MV-4-11 (cell line): ENCODE results near the gene CSMD2.
A peak's percentile ranks its signal among the peaks of the same experiment; 100 is the strongest.

ENCODE experiments used
- DNase-seq: peaks from one replicate; lab custom pipeline; 2025; lab: John Stamatoyannopoulos, UW

The CSMD2 gene

DNA sequence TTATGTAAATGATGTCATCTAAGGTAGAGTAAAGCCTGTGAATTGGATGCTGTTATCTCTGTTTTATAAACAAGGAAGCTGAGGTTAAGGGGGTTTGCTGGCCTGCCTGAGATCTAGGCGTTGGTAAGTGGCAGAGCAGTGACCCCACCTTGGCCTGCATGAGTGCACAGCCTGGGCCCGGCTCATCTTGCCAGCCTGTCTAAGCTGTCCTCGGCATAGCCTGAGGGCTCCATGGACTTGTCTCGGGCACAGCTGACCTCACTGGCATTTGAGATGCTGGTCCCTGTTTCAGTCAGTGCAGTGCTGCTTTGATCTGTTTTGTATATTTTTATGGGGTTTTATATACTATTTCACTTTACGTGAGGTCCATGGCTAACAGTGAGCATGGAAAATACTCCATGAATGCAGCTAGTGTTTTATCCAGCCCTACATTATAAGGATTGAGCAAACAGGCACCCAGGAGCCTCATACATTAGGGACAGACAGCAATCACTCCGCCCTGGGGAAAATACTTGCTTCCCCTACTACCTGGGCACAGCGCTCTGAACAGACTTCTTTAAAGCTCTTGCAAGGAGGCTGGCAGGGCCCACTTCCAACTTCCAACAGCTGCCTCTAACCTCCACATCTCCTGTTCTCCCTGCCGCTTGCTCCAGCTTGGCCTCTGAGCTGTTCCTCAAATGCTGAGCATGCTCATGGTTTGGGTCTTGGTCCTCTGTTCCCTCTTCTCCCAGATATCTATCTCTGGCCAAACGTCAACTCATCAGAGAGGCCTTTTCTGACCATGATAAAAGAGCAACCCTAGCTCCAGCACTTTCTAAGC lies 451.8 kb downstream of the CSMD2 start:
- DNase-seq: no peak

DNA sequence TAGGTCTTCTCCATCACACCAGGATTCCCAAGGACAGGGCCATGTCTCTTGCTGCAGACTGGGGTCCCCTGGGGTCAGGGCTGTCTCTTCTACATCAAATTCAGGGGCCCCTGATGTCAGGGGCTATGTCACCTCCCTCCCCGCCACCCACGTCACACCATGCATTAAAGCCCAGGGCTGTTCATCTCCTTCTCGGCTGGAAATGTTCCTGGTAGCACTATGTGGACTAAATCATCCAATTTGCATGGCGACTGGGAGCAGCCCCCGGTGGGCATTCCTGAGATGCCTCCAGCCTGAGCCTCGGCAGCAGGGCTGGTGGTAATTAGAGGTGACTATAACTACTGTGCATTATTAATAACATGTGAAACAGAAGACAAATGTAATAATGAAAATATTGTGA lies 452.8 kb downstream of the CSMD2 start:
- no peak for DNase-seq

DNA sequence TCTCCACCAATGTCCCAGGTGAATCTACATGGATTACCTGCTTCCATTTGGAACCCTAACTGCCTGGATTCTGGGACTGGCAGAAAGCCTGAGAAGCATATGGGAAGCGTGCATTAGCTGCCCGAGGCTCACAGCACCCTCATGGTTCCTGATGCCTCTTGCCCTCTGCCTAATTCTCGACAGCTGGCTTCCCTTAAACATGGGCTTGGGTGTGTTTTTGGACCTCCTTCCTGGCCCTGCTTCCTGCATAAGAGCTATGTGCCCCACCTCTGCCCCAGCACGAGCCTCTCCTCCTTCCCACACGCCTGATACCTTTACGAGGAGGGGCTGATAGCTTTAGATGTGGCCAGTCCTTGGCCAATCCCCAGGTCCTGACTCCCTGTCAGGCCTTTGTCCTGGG lies 453.5 kb downstream of the CSMD2 start:
- no peak for DNase-seq

DNA sequence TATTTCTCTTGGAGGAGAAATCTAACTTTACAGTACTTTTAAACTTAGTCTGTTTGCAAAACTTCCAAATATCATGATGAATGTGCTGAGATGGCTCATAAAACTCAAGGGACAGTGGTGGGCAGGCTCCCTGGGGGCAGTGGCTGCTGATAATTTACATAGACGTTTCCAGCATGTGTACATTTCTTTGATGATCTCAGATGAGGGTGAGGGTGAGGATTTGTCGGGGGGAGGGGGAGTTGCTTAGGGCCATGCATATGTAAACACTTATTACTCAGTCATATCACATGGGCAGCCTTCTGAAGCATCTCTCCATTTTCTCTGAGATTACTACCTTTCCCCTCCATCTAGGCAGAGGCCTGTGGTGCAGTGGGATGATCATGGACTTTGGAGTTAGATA lies 454.1 kb downstream of the CSMD2 start:
- no peak for DNase-seq

DNA sequence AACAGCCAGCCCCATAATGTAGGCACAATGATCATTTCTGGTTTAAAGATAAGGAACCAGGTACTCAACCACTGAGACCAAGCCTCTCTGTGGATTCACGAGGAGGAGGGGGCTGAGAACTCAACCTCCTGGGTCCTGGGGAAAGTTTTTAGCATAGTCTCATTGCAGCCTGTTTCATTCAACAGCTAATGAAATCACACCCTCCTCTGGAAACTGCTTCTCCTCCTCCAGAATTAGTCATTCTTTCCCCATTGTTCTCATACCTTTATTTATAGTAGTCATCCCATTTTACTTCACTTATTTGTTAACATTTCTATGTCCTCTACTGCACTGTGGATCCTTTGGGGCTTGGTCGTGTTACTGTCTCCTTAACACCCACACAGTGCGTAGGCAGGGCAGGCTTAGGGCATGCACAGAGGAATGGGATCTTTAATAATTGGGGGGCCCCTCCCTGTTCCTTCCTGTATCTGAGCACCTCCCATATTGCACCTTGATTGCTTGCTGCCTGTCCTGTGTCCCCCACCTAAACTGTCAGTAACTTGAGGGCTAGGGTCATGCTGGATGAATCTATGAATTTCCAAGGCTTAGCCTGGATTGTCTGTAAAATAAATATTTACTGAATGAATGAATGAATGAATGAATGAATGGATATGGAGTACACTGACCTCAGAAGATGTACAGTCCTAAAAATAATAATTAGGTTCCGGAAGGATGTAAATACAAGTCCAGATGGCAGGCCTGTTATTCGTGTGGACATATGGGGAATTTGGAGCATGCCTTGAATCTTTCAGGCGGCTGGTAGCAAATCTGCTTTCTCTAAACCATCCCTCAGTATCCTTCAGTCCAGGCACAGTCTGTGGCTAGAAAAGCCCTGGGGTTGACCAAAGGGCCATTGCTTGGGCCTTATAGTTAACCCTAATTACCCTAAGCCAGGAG lies 455.0 kb downstream of the CSMD2 start:
- DNase-seq: no peak

DNA sequence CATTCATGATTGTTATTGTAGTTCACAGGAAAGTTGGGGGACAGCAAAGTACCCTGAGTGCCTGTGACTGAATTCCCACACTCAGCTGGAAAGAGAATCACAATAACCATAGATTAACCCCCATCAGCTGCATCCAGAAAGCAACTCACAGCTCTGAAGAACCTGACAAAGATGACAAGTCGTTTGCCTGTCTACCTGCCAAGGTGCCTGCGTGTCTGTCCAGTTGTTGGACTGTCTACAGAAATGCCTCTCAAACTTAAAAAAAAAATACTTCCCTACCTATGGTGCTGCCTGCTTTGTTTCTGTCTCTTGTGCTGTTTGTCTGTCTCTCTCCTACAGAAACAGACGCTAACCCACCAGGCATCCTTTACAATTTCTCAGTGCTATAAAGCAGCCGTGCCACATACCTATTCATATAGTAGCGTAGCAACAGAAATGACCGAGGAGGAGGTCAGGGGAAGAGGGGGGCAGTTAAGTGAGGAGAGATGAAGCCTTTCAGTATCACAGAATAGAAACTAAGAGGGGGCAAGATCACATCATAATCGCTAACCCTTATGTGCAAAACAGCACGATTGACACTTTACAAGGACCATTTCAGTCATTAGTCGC lies 455.8 kb downstream of the CSMD2 start:
- DNase-seq: no peak

DNA sequence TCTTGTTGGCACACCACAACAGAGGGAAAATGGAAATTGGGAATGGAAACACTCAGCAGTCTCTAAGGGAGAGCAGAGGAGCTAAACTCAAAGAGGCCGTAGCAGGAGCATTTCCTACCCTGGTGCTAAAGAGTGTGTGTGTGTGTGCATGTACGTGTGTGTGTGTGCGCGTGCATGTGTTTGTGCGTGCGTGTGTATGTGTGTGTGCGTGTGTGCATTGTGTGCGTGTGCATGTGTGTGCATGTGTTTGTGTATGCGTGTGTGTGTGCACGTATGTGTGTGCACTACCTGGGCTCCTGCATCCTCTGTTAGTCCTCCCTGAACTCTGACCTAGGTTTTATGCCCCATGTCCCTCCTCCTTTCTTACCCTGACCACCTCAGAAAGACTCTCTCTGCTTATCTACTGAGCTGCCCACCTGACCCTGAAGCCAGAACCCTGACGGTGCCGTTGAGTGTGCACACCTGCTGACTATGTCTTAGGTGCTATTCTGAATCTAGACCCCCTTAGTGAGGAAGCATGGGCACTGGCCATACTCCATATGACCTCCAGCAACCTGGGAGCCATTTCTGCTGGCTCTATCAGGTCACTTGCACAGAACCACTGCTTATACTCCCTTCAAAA lies 458.3 kb downstream of the CSMD2 start:
- no peak for DNase-seq

DNA sequence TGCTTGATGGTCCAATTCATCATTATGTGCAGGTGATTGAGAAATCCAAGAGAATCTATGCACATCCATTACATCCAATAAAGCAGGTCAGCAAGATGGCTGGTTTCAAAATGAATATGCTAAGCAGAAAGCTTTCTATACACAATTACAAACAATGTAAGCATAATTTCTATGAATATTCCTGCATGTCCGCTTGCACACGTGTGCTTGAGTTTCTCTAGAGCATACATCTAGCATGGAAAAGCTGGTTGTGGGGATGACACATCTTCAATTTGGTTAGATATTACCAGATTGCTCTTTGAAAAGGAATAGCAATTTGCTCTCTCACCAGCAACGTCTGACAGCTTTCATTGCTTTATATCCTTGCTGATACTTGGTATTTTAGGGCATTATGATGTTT lies 461.6 kb downstream of the CSMD2 start:
- no peak for DNase-seq

DNA sequence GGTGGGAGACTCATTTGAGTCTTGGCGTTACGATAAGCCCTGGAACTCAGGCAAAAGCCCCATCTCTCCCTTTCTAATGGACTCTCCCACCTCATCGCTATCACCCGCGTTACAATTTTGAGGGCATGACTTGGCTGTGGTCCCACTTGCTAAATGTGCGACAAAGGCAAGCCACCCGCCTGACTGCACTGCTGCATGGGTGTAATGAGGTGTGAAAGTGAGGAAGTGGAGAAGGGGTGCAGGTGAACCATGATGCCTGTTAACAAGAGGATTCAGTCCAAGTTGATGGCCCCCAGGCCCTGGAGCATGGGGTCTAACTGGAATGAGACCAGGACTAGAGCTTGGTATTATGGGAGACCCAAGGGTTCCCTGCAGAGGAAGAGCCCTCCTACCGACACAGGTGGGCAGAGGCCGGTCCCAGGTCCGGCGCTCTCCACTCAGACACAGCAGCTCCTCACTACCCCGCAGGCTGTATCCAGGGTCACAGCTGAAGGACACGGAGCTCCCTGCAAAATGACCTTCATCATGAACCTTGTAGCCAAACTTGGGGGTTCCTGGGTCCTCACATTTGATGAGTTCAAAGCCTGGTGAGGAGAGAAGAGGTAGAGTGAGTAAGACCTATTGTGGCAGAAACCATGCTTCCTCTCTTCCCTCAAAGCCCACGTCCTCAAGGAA lies 466.5 kb downstream of the CSMD2 start:
- no peak for DNase-seq

DNA sequence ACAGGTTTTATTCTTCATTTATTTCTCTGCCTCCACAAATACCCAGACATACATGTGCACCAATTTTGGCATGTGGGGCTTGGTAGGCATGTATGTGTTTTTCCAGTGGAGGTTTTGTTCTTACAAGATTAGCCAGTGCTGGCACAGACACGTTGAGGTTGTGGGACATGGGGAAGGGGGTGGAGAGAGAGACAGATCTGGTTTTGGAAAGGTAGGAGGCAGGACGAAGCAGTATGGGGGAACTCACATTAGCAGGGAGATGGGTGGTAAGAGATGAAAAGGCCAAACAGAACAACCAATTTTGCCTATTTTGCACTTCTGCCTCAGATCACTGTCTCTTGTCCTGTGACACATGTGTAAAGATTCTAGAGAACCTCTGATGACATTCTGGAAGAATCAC lies 467.2 kb downstream of the CSMD2 start:
- DNase-seq: no peak

DNA sequence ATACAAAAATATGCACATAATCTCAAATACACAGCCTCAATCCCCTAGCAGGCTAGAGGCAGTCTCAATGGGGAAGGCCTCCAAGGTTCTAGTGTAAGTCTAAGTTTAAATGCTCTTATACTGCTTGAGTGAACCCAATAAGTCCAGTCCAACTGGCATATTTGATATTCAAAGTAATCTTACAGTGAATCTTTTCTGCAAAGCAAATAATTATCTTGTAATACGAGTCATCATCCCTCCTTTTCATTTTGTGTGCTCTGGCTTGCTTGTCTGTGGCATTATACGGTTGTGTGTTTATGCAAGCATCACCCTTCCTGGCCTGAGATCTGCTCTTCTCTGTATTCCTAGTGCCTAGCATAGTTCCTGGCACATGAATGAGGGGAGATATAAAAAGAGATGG lies 468.1 kb downstream of the CSMD2 start:
- no peak for DNase-seq

DNA sequence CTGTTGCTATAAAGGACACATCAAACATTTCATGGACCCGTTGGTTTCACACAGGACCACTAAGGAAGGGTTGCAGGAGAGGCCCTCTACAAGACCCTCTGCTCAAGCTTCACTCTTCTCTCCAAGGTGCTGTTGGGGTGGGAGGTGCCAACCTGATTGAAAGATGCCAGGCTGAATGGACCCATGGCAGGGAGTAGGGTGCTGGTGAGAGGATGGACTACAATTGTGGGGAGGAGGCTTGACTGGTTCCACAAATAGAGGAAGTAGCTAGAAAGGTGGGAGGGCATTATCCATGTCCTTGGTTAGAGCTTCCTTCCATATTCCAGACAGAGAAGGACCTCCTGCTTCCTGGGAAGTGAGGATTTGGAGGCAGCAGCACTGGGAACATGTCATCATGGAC lies 468.7 kb downstream of the CSMD2 start:
- no peak for DNase-seq

DNA sequence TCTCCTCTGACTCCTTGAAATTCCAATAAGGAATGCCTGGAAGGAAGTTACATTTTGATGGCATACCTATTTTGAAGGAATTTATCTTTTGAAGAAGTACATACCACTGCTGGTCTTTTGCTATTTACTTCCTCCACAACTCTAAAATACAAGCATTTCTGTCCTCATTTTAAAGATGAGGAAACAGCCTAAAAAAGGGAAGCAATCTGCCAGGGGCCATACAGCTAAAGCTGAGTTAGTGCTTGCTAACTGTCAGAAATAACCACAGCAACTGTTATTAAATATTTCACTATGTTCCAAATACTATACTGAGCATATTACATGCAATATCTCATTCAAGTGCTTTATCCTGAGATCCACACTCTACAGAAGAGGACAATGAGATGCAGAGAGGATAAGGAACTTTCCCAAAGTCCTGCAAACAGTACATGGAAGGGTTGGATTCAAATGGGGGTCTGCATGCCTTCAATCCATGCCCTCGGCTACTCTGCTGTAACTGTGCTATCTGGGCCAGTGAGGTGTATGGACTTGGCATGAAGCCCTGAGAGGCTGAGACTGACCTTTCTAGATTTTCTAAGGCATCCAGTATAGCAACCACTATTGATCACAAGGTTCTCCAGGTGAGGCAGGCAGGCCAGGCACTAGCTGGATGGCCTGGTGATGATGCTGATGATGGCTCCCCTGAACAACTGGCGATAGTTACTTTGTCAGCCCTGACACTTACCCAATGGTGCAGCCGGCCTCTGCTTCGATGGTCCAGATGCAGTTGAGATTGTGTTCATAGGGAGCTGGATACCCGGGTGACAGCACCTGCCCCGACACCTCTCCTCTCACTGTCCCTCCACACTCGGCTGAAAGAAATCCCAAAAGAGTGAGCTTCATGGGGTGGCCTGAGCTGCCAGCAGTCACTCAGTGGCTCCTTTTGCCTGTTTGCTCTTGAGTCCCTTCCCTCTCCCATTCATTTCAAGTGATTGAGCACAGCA lies 472.5 kb downstream of the CSMD2 start:
- peak; percentile 95 for DNase-seq

DNA sequence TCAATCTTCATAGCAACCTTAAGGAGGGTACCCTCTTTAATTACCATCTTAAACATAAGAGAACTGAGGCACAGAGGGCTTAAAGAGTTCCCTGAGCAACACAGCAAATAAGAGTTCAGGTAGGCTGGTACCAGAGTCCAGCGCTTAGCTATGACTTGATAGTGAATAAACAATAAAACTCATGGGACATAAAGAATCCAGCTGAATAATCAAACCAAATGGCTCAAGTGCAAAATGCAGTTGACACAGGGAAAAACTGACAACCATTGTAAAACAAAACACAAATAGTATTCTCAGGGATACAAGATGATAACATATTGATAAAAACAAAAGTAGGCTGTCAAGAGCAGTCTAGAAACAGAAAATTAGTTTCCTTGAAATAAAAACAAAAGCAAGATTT lies 478.0 kb downstream of the CSMD2 start:
- no peak for DNase-seq

DNA sequence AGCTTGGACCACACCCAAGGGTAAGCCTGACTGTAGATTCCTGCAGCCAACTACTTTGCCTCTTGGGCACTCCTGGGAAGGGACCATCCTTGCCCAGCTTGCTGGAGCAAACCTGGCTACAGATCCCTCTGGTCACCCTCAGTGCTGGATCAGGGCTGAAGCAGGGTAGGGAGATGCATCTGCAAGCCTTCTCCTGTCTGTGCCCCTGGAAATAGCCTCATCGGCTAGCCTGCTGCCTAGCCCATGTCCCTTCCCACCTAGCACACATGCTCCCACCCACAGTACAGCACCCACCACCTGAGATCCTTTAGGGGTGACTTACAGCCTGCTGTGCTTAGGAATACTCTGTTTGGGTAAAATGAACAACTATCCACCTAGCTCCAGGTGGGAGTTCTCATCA lies 478.5 kb downstream of the CSMD2 start:
- DNase-seq: no peak

DNA sequence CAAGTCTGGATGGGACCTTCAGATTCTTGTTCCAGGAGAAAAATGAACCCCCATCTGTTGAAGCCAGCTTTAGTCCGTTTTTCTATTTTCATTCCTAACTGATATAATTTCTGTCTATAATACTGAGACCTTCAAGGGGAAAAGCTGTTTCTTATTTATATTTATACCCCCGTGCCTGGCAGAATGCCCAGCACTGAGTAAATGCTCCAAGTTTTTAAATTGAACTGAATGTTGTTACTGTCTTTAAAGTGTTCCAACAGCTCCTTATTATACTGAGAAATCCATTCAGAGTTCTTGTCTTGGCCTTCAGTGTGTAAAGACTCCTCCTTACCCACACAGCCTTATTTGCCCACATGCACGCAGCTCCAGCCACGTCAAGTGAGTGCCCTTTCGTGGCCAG lies 479.8 kb downstream of the CSMD2 start:
- no peak for DNase-seq

DNA sequence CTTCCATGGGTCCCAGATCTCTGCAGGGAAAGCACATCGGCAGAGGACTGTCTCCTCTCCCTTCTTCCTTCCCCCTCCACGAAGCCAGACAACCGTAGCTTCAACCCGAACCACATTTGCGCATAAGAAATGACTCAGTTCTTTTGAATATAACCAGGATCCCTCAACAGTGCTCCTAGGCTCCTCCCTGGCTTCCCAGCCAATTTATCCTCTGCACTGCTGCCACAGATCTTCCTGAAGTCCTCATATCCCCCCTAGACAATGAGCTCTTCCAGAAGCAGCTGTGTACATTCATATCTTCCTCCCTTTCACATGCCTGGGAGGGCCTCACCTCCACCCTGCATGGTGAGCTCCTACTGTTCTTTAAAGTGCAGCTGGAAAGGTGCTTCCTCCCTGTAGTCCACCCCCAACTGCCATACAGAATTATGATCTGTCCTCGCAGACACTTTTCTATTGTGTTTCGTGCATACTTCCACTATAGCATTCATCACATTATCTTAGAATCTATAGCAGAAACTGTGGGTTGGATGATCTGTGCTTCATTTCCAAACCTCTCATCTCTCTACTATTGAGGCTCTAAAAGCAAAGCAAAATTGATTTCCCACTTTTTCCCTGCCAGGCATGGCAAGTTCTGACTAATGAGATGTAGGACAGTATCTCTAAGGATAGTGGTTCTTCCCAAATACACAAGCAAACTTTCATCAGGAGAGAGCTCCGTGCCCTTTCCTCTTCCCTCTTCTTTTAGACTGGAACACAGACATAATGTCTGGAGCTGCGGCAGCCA lies 480.4 kb downstream of the CSMD2 start:
- no peak for DNase-seq

DNA sequence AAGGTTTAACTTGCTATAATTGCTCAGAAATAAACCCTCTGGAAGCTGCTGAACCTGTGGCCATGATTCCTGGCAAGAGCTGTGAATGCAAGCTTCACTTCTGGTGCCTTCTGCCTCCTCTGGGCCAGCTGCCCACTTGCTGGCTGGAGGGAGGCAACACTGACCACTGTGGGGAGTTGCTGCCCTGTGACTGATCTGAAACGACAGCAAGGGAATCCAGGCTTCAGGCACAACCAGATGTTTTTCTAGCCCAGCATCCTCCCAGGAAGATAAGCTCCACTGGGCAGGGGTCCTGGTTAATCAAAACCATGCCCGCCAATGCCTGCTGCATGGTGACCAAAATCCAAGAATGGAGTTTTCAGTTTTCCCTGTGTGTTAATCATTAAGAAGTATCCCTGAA lies 481.1 kb downstream of the CSMD2 start:
- no peak for DNase-seq

DNA sequence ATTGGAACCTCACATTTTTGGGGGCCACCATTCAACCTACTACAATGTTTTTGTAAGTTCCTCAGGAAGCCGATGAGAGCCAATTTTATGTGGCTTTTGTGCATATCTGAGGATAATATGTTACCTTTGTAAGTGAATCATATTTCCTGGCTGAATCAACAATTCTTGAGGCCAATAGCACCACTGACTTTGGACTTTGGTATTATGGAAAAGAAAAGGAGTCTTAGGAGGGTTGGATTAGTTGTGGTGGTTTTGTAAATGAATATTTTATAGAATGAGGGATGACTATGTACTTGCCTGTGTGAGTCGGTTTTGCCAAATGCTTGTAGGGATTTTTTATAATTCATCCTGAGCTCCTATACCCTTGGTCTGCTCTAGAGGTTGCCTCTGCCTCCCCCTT lies 482.7 kb downstream of the CSMD2 start:
- no peak for DNase-seq
